A549 (cell line): ENCODE measurements around the gene ESPNL. TPM values are rescaled to one million over a fixed set of nuclear protein-coding genes. Genes with fewer than 3 reads are reported as not detected.
A peak's percentile ranks its signal among the peaks of the same experiment; 100 is the strongest.

Experiments
- ATAC-seq, 2 experiments: fragments of 200-7000 bp in 1 of 2; fragments of >200 bp in 1 of 2; cut with Nextera tagmentation in 1 of 2; cut with Tn5 transposase in 1 of 2; 3 replicates each; pipeline versions ENCODE4 v1.8.0 to v1.9.1; 2018 to 2020; ENCODE audit warnings: mild to moderate bottlenecking in 1 of 2, moderate library complexity in 1 of 2
- CTCF ChIA-PET: fragments of 300-600 bp; sonication (Branson Sonifier 250); formaldehyde crosslinking; extraction: SDS; loops from one replicate; lab custom pipeline; 2021; ENCODE audit warnings: antibody characterized with exemption, inconsistent platforms; lab: Yijun Ruan, JAX
- POLR2A ChIA-PET: fragments of 350-600 bp; formaldehyde crosslinking; extraction: SDS; loops from one replicate; lab custom pipeline; 2021; ENCODE audit warnings: antibody characterized with exemption, inconsistent platforms; lab: Yijun Ruan, JAX
- DNase-seq, 2 experiments: peaks; one replicate each; pipeline versions ENCODE4 v3.0.0 to v3.0.0-alpha.2; 2011 to 2016; ENCODE audit warnings: low read depth in 1 of 2, low spot score in 1 of 2
- FAIRE-seq: peaks from 2 replicates; lab custom pipeline; 2011; peaks lifted over from hg19 to GRCh38; lab: Jason Lieb, UNC
- H3K27ac ChIP-seq, 2 experiments: fragments of >200 bp; sonication (Bioruptor Twin); formaldehyde crosslinking; 3 replicates each; pipeline ENCODE4 v1.5.1; 2016 to 2017
- H3K4me1 ChIP-seq: fragments of >200 bp; sonication (Bioruptor Twin); formaldehyde crosslinking; 3 replicates; pipeline ENCODE4 v1.6.1; 2016
- H3K4me2 ChIP-seq: fragments of >200 bp; sonication (Bioruptor Twin); formaldehyde crosslinking; 3 replicates; pipeline ENCODE4 v1.6.1; 2016
- H3K4me3 ChIP-seq: fragments of >200 bp; sonication (Bioruptor Twin); formaldehyde crosslinking; 3 replicates; pipeline ENCODE4 v1.5.1; 2016
- H3K9me3 ChIP-seq: fragments of >200 bp; sonication (Bioruptor Twin); formaldehyde crosslinking; 3 replicates; pipeline ENCODE4 v1.6.1; 2016
- ATOH8 ChIP-seq: fragments of 250-450 bp; sonication (Bioruptor Pico); IDR thresholded peaks from 2 replicates; pipeline ENCODE4 v1.5.0; 2020; ENCODE audit warnings: low read depth, mild to moderate bottlenecking, moderate library complexity
- BHLHE40 ChIP-seq: IDR thresholded peaks from 2 replicates; pipeline ENCODE4 v1.6.1; 2012; ENCODE audit warnings: low read depth, low read length, inconsistent platforms
- CBX2 ChIP-seq: fragments of 200-600 bp; sonication (generic); IDR thresholded peaks from 2 replicates; pipeline ENCODE4 v1.6.1; 2016; ENCODE audit warnings: low read depth, mild to moderate bottlenecking, borderline replicate concordance
- CBX8 ChIP-seq: fragments of 200-600 bp; sonication (generic); IDR thresholded peaks from 2 replicates; pipeline ENCODE4 v1.6.1; 2016
- CHD2 ChIP-seq: fragments of 150-350 bp; IDR thresholded peaks from 2 replicates; pipeline ENCODE4 v1.6.1; 2014; ENCODE audit warnings: low read length; ENCODE audit not compliant: partially characterized antibody
- EHF ChIP-seq: fragments of 250-450 bp; sonication (Bioruptor Pico); IDR thresholded peaks from 2 replicates; pipeline ENCODE4 v1.5.0; 2020; ENCODE audit warnings: mild to moderate bottlenecking
- EHMT2 ChIP-seq: fragments of 200-600 bp; sonication (generic); IDR thresholded peaks from 2 replicates; pipeline ENCODE4 v1.6.1; 2016; ENCODE audit warnings: antibody characterized with exemption, low read depth, mild to moderate bottlenecking, moderate library complexity
- ESRRA ChIP-seq: fragments of 150-350 bp; IDR thresholded peaks from 2 replicates; pipeline ENCODE4 v1.6.1; 2014; ENCODE audit warnings: mild to moderate bottlenecking, low read length, borderline replicate concordance
- FOXS1 ChIP-seq: fragments of 250-450 bp; sonication (Bioruptor Pico); IDR thresholded peaks from 2 replicates; pipeline ENCODE4 v1.5.0; 2020; ENCODE audit warnings: mild to moderate bottlenecking, moderate library complexity
- HOXB5 ChIP-seq: fragments of 250-450 bp; sonication (Bioruptor Pico); IDR thresholded peaks from 2 replicates; pipeline ENCODE4 v1.5.0; 2020; ENCODE audit warnings: mild to moderate bottlenecking, moderate library complexity
- KDM5A ChIP-seq: fragments of 200-600 bp; sonication (generic); IDR thresholded peaks from 2 replicates; pipeline ENCODE4 v1.6.1; 2016; ENCODE audit warnings: antibody characterized with exemption, mild to moderate bottlenecking
- MAZ ChIP-seq: fragments of 150-350 bp; IDR thresholded peaks from 2 replicates; pipeline ENCODE4 v1.6.1; 2014; ENCODE audit warnings: antibody characterized with exemption, low read depth, low read length, borderline replicate concordance
- NFE2L2 ChIP-seq: fragments of 150-350 bp; conservative IDR thresholded peaks from 2 replicates; pipeline ENCODE4 v1.6.1; 2014; ENCODE audit warnings: low read length
- NPAS2 ChIP-seq: fragments of 250-450 bp; sonication (Bioruptor Pico); IDR thresholded peaks from 2 replicates; pipeline ENCODE4 v1.8.0; 2022; ENCODE audit warnings: mild to moderate bottlenecking, moderate library complexity, borderline replicate concordance
- POLR2A ChIP-seq: IDR thresholded peaks from 2 replicates; pipeline ENCODE4 v1.6.1; 2012; ENCODE audit warnings: mild to moderate bottlenecking, low read length
- RAD21 ChIP-seq, 2 experiments: fragments of >200 bp in 1 of 2; sonication (Bioruptor Twin) in 1 of 2; formaldehyde crosslinking in 1 of 2; IDR thresholded peaks in 1 of 2; conservative IDR thresholded peaks in 1 of 2; 2 replicates in 1 of 2; 3 replicates in 1 of 2; pipeline ENCODE4 v1.6.1; 2012 to 2018; ENCODE audit warnings: inconsistent platforms in 1 of 2
- REST ChIP-seq: fragments of 200-600 bp; sonication (generic); IDR thresholded peaks from 2 replicates; pipeline ENCODE4 v1.6.1; 2016; ENCODE audit warnings: antibody characterized with exemption, mild to moderate bottlenecking, moderate library complexity
- RFX5 ChIP-seq: fragments of 450-650 bp; IDR thresholded peaks from 2 replicates; pipeline ENCODE4 v1.7.1; 2014; ENCODE audit warnings: antibody characterized with exemption, mild to moderate bottlenecking, moderate library complexity
- SMC3 ChIP-seq: fragments of >200 bp; sonication (Bioruptor Twin); formaldehyde crosslinking; IDR thresholded peaks from 3 replicates; pipeline ENCODE4 v1.6.1; 2018; ENCODE audit warnings: inconsistent platforms
- TP53 ChIP-seq: fragments of 250-450 bp; sonication (Bioruptor Pico); IDR thresholded peaks from 2 replicates; pipeline ENCODE4 v1.5.0; 2021; ENCODE audit warnings: mild to moderate bottlenecking, moderate library complexity
- WGBS: methylation state at CpG from one replicate; pipeline ENCODE4 v1.1.6; 2017; ENCODE audit errors: missing lambda C conversion rate; 5-methylcytosine and 5-hydroxymethylcytosine counted together
- polyA plus RNA-seq, 4 experiments: library from polyadenylated mRNA; depleted of rRNA in 3 of 4; stranded (reverse); fragments of >200 nt; fragmentation: RNase III in 1 of 4; extraction: RNeasy Plus Mini Kit Qiagen cat#74134 plus additional on column Dnase treatment in 1 of 4; gene quantifications; 2 replicates in 3 of 4; 3 replicates in 1 of 4; pipeline ENCODE4 v1.2.3, GENCODE V29; 2011 to 2017
- TF ChIP-seq, protein P1 (sequence below): IDR thresholded peaks from 2 replicates; pipeline ENCODE4 v1.6.1; 2012; ENCODE audit warnings: low read depth, borderline replicate concordance
- TF ChIP-seq, protein P2 (sequence below): IDR thresholded peaks from 2 replicates; pipeline ENCODE4 v1.6.1; 2012

ESPNL gene
- polyA plus RNA-seq, 2 of the 4 experiments (the other 2 are of a cell fraction) = 0.04 to 0.22 TPM

DNA sequence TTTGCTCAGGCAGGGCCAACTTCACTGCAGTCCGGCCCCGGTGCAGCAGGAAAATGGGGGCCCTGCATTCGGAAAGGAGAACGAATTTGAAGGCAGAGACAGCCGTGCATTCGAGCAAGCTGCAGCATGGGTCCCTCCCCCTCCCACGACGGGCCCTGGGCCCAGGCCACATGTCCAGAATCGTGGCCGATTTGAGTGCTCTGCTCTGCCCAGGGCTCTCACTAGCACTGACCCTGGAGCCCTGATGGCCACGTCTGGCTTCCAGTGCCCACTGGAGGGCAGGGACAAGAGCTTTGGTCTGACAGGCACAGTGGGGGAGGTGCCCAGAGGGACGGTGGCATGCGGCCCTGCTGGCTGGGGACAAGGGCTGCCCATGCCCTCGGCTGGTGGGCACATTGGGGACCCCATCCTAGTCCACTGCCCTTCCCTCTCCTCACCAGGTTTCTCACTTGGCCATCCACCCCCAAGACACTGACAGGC, 23.9 kb downstream of the ESPNL start:
- H3K4me2 ChIP-seq = no peak overlapping the region
- no peak overlapping the region for H3K4me3 ChIP-seq
- ATAC-seq = no peak
- no peaks in the 10 kb centered on the region for H3K4me1 ChIP-seq
- H3K27ac ChIP-seq = no peak overlapping the region
- TF ChIP-seq RFX5 (no peak), MAZ (no peak), EHMT2 (no peak), KDM5A (no peak), RAD21 (conservative IDR thresholded peaks at IDR 0.05 in 1 of 2, IDR thresholded peaks at IDR 0.05 in 1 of 2) (no peak), HOXB5 (CRISPR knock-in tag) (no peak), SMC3 (no peak), FOXS1 (CRISPR knock-in tag) (no peak), CHD2 (no peak), ESRRA (no peak), POLR2A (no peak), NFE2L2 (no peak), ATOH8 (CRISPR knock-in tag) (no peak), CBX8 (no peak), BHLHE40 (no peak)
- TF ChIP-seq, protein P1, sequence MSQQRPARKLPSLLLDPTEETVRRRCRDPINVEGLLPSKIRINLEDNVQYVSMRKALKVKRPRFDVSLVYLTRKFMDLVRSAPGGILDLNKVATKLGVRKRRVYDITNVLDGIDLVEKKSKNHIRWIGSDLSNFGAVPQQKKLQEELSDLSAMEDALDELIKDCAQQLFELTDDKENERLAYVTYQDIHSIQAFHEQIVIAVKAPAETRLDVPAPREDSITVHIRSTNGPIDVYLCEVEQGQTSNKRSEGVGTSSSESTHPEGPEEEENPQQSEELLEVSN = no peak
- TF ChIP-seq, protein P2, sequence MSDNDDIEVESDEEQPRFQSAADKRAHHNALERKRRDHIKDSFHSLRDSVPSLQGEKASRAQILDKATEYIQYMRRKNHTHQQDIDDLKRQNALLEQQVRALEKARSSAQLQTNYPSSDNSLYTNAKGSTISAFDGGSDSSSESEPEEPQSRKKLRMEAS = no peak
- no peak for DNase-seq
- H3K9me3 ChIP-seq = no peaks in the 10 kb centered on the region
- no peak for FAIRE-seq
- whole genome bisulfite sequencing = 51% methylated on average over 13 of the region's 14 CpGs
- ChIA-PET POLR2A (no interaction called here), CTCF (interaction anchor here (1.1 kb wide), 1 partner anchor 9 kb away, joined by 3 read pairs; no protein-coding TSS in a partner anchor)

GRCh38 chr2:238124488-238125126, 24.5 kb downstream of the ESPNL start:
- H3K4me2 ChIP-seq = no peak overlapping the region
- ChIA-PET CTCF (interaction anchor here (1.1 kb wide), 1 partner anchor 10 kb away, joined by 3 read pairs; no protein-coding TSS in a partner anchor), POLR2A (no interaction called here)
- no peaks in the 10 kb centered on the region for H3K4me1 ChIP-seq
- DNase-seq (no peak), FAIRE-seq (no peak), ATAC-seq (0 out of 6 replicates have a peak, but pooled peaks of 1 of the 2 experiments have one; percentile 6)
- TF ChIP-seq CBX2 = no peak
- no peak for TF ChIP-seq NPAS2 (CRISPR knock-in tag)
- TF ChIP-seq TP53 (CRISPR knock-in tag) = no peak
- TF ChIP-seq EHF (CRISPR knock-in tag) = no peak
- TF ChIP-seq REST = no peak
- no peak overlapping the region for H3K4me3 ChIP-seq
- H3K9me3 ChIP-seq = no peaks in the 10 kb centered on the region
- WGBS = 81% methylated on average over 19 of the region's 19 CpGs
- no peak overlapping the region for H3K27ac ChIP-seq
